Stimulated activated CD4-positive, alpha-beta T cell treated with anti-CD3 and anti-CD28 coated beads, TNF-alpha, amount 100 ng/mL, for 24 hours (primary cell): ENCODE results near the gene OR8H1.

ENCODE experiments used
- DNase-seq, 3 experiments: peaks; one replicate each; pipeline ENCODE4 v3.0.0-alpha.2; 2020; ENCODE audit warnings: low read depth in 3 of 3

Gene OR8H1, protein sequence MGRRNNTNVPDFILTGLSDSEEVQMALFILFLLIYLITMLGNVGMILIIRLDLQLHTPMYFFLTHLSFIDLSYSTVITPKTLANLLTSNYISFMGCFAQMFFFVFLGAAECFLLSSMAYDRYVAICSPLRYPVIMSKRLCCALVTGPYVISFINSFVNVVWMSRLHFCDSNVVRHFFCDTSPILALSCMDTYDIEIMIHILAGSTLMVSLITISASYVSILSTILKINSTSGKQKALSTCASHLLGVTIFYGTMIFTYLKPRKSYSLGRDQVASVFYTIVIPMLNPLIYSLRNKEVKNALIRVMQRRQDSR

GRCh38 chr11:56292154-56292553 lies at the start of gene OR8H1:
Gene OR8H1, minus strand, starts transcription at chr11:56292254. Its CDS starts 1,192 bp downstream, at chr11:56291062.
- DNase-seq, result no peak

- no peak for DNase-seq
These were observed 48.2 kb upstream of the OR8H1 start for GRCh38 chr11:56340289-56340688.

DNA sequence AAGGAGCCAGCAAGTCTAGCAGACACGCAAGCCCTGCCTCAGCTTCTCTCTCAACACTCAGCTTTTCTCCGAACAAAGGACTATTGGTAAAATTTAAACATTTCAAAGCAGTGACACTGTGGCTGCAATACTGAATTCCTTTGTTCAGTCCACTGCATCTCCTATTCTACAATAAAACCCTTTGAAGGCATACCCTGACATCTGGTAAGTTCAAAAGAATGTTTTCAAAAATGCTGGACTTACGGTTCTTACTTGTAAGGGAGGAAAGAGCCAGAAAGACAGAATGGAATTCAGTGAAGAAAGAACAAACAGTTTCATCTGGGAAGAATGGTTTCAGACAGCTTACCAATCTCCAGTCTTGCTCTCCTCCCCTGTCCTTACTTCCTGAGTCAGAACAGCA lies 41.1 kb upstream of the OR8H1 start:
- DNase-seq, result no peak

DNA sequence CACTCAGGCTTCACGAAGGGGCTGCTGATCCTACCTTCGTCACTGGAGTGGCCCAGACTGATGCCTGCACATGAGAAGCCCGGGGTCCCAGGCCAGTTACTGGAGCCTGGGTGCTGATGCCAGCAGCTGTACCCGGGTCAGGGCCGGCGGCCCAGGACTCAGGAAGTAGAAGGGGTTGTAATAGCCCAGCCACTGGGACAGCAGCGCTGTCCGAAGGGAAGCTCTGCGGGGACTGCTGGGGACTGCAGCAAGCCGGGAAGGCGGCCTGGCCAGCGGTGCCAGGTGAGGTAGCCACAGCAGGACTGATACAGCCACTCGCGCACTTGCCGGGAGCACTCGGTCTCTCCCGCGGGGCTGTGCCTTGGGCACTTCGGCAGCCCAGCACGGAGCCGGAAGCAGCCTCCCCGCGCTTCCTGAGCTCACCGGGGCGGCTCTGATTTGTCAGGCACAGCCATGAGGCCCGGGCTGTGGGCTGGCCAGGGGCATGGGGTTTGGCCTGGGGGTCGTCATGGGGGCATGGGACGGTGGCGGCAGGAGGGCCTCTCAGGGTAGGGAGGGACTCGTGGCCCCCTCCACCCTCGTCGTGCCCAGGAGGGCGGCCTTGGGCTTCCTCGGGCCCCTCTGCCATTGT lies 39.9 kb upstream of the OR8H1 start:
- no peak for DNase-seq

DNA sequence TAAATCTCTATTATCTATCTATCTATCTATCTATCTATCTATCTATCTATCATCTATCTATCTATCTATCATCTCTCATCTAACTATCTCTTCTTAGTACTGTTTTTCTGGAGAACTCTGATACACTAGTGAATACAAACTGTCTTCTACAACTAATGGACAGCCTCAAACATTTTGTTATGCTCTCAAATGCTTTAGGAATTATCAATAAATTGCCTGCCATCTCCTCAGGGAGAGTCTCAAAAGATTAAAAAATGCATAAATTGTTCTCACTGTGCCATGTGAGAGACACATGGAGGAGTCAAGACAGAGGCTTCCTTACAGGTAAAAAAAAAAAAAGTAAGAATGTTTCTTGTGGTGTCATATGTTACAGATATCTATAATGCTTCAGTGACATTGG lies 22.8 kb upstream of the OR8H1 start, which contains the start of gene OR8K3:
TSS of gene OR8K3 (plus strand) at position 301 of the 400 bp plus-strand sequence. CDS start 3,163 bp downstream, outside the sequence.
- no peak for DNase-seq

GRCh38 chr11:56307836-56308235 lies 15.8 kb upstream of the OR8H1 start:
- no peak for DNase-seq

DNA sequence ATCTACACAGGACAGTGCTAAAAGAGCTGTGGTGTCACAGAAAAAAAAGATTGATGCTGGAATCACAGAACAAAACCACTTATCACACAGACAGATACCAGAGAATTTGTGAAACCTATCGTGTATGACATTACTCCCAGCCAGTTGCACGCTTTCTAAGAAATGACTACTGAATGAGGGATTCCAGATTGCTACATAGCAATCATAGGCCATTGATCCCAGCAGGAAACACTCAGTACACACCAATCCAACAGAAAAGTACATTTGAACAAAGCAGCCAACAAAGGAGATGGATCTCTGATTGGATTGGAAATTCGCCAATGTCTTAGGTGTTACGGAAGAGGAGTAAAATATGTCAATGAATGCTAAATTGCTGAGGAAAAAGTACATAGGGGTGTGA lies 4.8 kb upstream of the OR8H1 start:
- DNase-seq, result no peak

DNA sequence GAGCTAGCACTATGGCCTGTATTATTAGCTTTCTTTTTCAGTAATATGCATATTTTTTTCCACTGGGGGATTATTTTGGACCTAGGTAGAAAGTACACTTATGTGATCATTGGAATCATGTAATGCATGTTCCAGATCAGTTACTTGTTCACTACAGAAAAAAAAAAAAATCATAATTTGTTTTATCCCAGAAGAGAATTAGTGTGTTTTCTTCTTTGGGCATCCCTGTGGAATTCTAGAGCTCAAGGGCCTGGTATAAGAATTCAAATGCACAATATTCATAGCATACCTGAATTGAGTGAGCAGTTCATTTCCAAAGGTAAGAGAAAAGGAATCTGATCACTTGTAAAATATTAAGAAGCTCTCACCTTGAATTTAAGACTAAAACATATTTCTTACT lies 18.2 kb downstream of the OR8H1 start, which contains the start of gene OR5T1:
TSS of gene OR5T1 (plus strand) at position 301 of the 400 bp plus-strand sequence. CDS start 1,485 bp downstream, outside the sequence.
- DNase-seq, result no peak

DNA sequence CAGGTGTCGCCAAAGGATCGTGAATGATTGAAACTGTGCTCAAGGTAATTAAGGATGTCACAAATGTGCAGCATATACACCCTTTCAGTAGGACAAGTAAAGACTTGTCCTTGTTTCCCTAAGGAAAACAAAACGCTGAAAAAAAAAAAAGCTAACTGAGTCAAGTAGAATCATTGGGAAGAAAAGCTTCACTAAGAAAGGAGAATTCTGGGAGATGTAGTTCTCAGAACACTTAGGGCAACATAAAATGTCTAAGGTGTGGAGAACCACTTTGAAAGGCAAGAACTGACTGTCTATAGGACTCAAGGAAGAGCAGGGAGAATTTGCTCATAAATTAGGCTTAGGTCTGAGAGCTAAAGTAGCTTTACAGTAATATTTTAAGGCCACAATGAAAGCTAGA lies 21.0 kb downstream of the OR8H1 start:
- no peak for DNase-seq

- no peak for DNase-seq
These were observed 40.1 kb downstream of the OR8H1 start, which contains the start of gene OR5T3 for GRCh38 chr11:56251954-56252353. Gene OR5T3, plus strand, starts transcription at chr11:56252254. Its CDS starts 0 bp downstream, at chr11:56252254.
